ENCODE measurements around the gene OSBPL5.

Gene OSBPL5

DNA sequence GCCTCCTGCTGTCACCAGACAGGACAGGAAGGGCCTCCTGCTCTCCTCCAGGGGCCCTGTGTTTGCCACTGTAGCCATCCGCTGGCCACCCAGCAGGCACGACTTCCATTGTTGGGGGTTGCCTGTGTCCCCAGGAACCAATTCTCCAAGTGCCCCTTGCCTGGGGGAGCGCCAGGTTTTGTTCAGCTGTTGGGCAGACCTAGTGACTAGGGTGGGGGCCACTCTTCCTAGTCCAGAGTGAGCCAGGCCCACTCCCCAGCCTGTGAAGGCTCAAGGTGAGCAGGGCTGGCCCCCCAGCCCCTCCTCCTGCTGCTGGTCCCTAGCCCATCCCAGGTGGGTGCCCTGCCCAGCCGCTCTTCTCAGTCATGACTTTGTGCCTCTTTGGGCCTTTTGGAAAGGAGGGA lies 30.9 kb downstream of the OSBPL5 start:
- CTCF ChIA-PET = no interaction called here

DNA sequence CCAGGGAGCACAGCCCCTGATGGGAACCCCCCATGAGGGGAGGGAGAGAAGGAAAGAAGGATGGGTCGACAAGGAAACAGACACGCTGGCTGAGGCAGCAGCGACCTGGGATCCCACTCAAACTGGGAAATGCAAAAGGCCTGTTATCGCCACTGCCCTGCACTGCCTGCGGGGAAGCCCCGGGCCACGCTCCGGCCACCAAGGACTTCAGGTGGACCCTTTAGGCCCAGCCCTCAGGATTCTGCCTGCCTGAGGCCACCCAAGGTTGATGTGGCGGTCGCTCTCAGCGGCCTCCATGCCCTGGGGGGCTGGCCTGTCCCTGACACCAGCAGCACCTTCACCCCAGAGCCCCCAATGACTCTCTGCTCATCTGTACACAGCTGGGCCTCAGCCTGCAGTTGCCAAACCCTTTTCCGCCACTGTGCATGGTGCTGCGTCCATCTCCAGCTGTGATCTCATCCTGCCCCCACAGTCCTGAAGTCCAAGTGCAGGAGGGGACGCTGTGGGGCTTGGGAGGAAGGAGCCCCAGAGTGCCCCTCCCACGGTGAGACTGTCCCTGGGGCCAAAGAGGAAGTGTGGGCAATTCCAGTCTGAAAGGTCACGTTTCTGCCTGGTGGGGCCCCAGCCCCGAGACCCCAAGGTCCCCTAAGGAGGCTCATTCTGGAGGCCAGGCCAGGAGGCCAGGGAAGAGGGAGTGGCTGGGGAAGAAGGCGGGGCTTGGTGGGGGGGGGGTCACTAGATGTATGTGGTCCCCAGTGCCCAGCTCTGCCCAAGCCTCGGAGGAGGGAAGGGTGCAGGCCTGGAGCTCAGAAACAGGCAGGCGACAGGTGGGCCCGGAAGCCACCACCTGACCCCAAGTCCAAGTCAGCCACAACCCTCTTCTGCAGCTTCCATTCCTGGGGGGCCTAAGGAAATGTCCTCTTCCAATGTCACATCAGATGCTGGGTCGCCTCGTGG lies 31.6 kb downstream of the OSBPL5 start:
- no peak for TF ChIP-seq FOXA1 (IDR thresholded peaks at IDR 0.05)
- TF ChIP-seq, protein P1, sequence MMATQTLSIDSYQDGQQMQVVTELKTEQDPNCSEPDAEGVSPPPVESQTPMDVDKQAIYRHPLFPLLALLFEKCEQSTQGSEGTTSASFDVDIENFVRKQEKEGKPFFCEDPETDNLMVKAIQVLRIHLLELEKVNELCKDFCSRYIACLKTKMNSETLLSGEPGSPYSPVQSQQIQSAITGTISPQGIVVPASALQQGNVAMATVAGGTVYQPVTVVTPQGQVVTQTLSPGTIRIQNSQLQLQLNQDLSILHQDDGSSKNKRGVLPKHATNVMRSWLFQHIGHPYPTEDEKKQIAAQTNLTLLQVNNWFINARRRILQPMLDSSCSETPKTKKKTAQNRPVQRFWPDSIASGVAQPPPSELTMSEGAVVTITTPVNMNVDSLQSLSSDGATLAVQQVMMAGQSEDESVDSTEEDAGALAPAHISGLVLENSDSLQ (IDR thresholded peaks at IDR 0.05) = no peak
- TF ChIP-seq HDGF (IDR thresholded peaks at IDR 0.05; ENCODE audit: borderline replicate concordance) = no peak
- no peak for TF ChIP-seq SUZ12 (IDR thresholded peaks at IDR 0.05)
- TF ChIP-seq LEF1 (IDR thresholded peaks at IDR 0.05; ENCODE audit: borderline replicate concordance) = no peak
- no peak for TF ChIP-seq NFRKB (IDR thresholded peaks at IDR 0.05)
- TF ChIP-seq BHLHE40 (IDR thresholded peaks at IDR 0.05; ENCODE audit: borderline replicate concordance) = no peak
- TF ChIP-seq CTBP1 (IDR thresholded peaks at IDR 0.05; ENCODE audit: borderline replicate concordance) = no peak
- TF ChIP-seq FOXK2 (IDR thresholded peaks at IDR 0.05) = no peak
- no peak for TF ChIP-seq L3MBTL2 (conservative IDR thresholded peaks at IDR 0.05)
- no peak for TF ChIP-seq ZNF384 (IDR thresholded peaks at IDR 0.05)
- TF ChIP-seq ARNT (IDR thresholded peaks at IDR 0.05) = no peak
- no peak for TF ChIP-seq TARDBP (IDR thresholded peaks at IDR 0.05)
- TF ChIP-seq FOXM1 (IDR thresholded peaks at IDR 0.05; ENCODE audit: borderline replicate concordance) = no peak
- no peak for TF ChIP-seq ELF4 (IDR thresholded peaks at IDR 0.05)
- no peak for TF ChIP-seq SP1 (IDR thresholded peaks at IDR 0.05)
- CTCF ChIA-PET = no interaction called here
- POLR2A ChIA-PET = no interaction called here
- DNase-seq (ENCODE audit: extremely low spot score) = no peak

More for the DNA sequence above, 30.9 kb downstream of the OSBPL5 start:
- POLR2A ChIA-PET = no interaction called here
- no peak for DNase-seq (ENCODE audit: extremely low spot score)
- no peak for TF ChIP-seq L3MBTL2 (conservative IDR thresholded peaks at IDR 0.05)
- TF ChIP-seq SUZ12 (IDR thresholded peaks at IDR 0.05) = no peak
- TF ChIP-seq CTBP1 (IDR thresholded peaks at IDR 0.05; ENCODE audit: borderline replicate concordance) = no peak
- no peak for TF ChIP-seq SP1 (IDR thresholded peaks at IDR 0.05)
- TF ChIP-seq BHLHE40 (IDR thresholded peaks at IDR 0.05; ENCODE audit: borderline replicate concordance) = no peak
- no peak for TF ChIP-seq ELF4 (IDR thresholded peaks at IDR 0.05)
- no peak for TF ChIP-seq TARDBP (IDR thresholded peaks at IDR 0.05)
- TF ChIP-seq FOXA1 (IDR thresholded peaks at IDR 0.05) = no peak
- no peak for TF ChIP-seq HDGF (IDR thresholded peaks at IDR 0.05; ENCODE audit: borderline replicate concordance)
- TF ChIP-seq, protein P1 (IDR thresholded peaks at IDR 0.05) = no peak

DNA sequence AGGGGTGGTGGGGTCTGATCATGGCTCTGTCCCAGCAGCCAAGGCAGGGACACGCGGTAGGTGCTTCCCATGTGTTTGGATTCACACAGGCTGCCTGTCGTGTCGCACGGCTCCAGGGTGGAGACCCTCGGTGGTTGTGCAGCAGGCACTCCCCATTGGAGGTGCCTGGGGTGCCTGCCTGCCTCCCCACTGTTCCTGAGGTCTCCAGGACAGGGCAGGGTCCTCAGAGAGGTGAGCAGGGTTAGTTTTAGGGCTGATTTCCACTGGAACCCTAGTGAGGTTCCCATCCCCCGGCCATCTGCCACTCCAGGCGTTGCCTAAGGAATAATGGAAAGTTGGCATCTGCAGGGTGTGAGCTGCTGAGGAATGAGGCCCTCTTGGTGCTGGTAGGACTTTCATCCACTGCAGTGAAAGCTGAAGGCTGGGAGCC lies 32.3 kb downstream of the OSBPL5 start:
- DNase-seq (ENCODE audit: extremely low spot score) = no peak
- ChIA-PET POLR2A (no interaction called here), CTCF (no interaction called here)
- TF ChIP-seq LEF1 (IDR thresholded peaks at IDR 0.05; ENCODE audit: borderline replicate concordance) (no peak), NFRKB (IDR thresholded peaks at IDR 0.05) (no peak), FOXK2 (IDR thresholded peaks at IDR 0.05) (no peak), SP1 (IDR thresholded peaks at IDR 0.05) (no peak), ELF4 (IDR thresholded peaks at IDR 0.05) (no peak), SUZ12 (IDR thresholded peaks at IDR 0.05) (no peak), CTBP1 (IDR thresholded peaks at IDR 0.05; ENCODE audit: borderline replicate concordance) (no peak), FOXM1 (IDR thresholded peaks at IDR 0.05; ENCODE audit: borderline replicate concordance) (no peak), ARNT (IDR thresholded peaks at IDR 0.05) (no peak), BHLHE40 (IDR thresholded peaks at IDR 0.05; ENCODE audit: borderline replicate concordance) (no peak), FOXA1 (IDR thresholded peaks at IDR 0.05) (no peak), ZNF384 (IDR thresholded peaks at IDR 0.05) (no peak), HDGF (IDR thresholded peaks at IDR 0.05; ENCODE audit: borderline replicate concordance) (no peak), L3MBTL2 (conservative IDR thresholded peaks at IDR 0.05) (no peak), TARDBP (IDR thresholded peaks at IDR 0.05) (no peak)
- TF ChIP-seq, protein P1 (IDR thresholded peaks at IDR 0.05) = no peak

DNA sequence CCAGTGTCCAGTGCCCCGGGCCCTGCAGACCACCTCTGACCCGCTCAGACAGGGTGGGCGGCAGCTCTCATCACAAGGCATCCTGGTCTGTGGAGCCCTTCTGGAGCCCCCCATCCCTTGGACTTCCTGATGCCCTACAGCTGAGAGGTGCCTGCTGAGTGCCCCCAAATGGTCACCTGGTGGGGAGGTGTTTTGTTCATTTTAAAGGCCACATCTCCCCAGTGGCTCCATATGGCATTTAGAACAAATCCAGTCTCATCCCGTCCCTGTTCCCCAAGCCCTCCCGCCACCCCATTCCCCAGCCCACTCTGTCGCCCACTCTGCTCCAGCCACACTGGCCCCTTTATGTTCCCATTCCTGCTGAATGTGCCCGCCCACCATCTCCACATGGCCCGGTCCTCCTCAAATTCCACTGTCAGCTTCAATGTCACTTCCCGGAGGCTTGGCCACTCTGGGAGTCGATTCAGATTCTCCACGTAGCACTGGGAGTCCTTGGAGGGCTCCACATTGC lies 32.8 kb downstream of the OSBPL5 start:
- ChIA-PET CTCF (no interaction called here), POLR2A (no interaction called here)
- no peak for DNase-seq (ENCODE audit: extremely low spot score)
- no peak for TF ChIP-seq SP1 (IDR thresholded peaks at IDR 0.05)
- TF ChIP-seq, protein P1 (IDR thresholded peaks at IDR 0.05) = no peak
- TF ChIP-seq SUZ12 (IDR thresholded peaks at IDR 0.05) = no peak
- TF ChIP-seq FOXM1 (IDR thresholded peaks at IDR 0.05; ENCODE audit: borderline replicate concordance) = no peak
- TF ChIP-seq CTBP1 (IDR thresholded peaks at IDR 0.05; ENCODE audit: borderline replicate concordance) = no peak
- no peak for TF ChIP-seq FOXA1 (IDR thresholded peaks at IDR 0.05)
- no peak for TF ChIP-seq ZNF384 (IDR thresholded peaks at IDR 0.05)
- no peak for TF ChIP-seq ELF4 (IDR thresholded peaks at IDR 0.05)
- TF ChIP-seq FOXK2 (IDR thresholded peaks at IDR 0.05) = no peak
- no peak for TF ChIP-seq L3MBTL2 (conservative IDR thresholded peaks at IDR 0.05)
- TF ChIP-seq BHLHE40 (IDR thresholded peaks at IDR 0.05; ENCODE audit: borderline replicate concordance) = no peak
- no peak for TF ChIP-seq HDGF (IDR thresholded peaks at IDR 0.05; ENCODE audit: borderline replicate concordance)
- TF ChIP-seq TARDBP (IDR thresholded peaks at IDR 0.05) = no peak
- no peak for TF ChIP-seq ARNT (IDR thresholded peaks at IDR 0.05)
- TF ChIP-seq NFRKB (IDR thresholded peaks at IDR 0.05) = no peak
- TF ChIP-seq LEF1 (IDR thresholded peaks at IDR 0.05; ENCODE audit: borderline replicate concordance) = no peak
